GM12878 (cell line): Measurements from ENCODE around the gene ITCH.
"Not testable (repeated sequence)": the region's sequence is repeated elsewhere in the genome, so short reads cannot be mapped to it uniquely, and the experiment has no call there.

Experiments
- RAD51 ChIP-seq: fragments of 450-650 bp; IDR thresholded peaks from 2 replicates; pipeline ENCODE4 v1.6.1; 2016; ENCODE audit warnings: moderate library complexity, mild to moderate bottlenecking, inconsistent platforms
- TF ChIP-seq, protein P1 (sequence below): IDR thresholded peaks from 2 replicates; pipeline ENCODE4 v1.6.1; 2011; ENCODE audit warnings: low read depth, low read length, improper control_type of control experiment, borderline replicate concordance

DNA sequence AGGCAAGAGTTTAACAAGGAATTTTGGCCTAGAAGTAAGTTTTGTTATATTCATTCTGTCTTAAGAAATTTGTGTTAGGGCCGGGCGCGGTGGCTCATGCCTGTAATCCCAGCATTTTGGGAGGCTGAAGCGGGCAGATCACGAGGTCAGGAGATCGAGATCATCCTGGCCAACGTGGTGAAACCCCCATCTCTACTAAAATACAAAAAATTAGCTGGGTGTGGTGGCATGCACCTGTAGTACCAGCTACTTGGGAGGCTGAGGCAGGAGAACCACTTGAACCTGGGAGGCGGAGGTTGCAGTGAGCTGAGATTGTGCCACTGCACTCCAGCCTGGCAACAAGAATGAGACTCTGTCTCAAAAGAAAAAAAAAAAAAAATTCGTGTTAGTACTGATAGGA lies 4.8 kb downstream of the ITCH start:
- TF ChIP-seq, protein P1, sequence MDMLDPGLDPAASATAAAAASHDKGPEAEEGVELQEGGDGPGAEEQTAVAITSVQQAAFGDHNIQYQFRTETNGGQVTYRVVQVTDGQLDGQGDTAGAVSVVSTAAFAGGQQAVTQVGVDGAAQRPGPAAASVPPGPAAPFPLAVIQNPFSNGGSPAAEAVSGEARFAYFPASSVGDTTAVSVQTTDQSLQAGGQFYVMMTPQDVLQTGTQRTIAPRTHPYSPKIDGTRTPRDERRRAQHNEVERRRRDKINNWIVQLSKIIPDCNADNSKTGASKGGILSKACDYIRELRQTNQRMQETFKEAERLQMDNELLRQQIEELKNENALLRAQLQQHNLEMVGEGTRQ, result not testable (repeated sequence)
- TF ChIP-seq RAD51, result not testable (repeated sequence)
